HK-2 (cell line): ENCODE measurements around the gene DNAJC30.

Experiments
- DNase-seq: peaks from one replicate; pipeline ENCODE4 v3.0.0-alpha.2; 2018; ENCODE audit not compliant: unreplicated experiment

DNAJC30 gene

GRCh38 chr7:73647725-73648592 lies 35.3 kb downstream of the DNAJC30 start:
- peak; percentile 24 for DNase-seq

- no peak for DNase-seq
These were observed 36.2 kb downstream of the DNAJC30 start for GRCh38 chr7:73646785-73647724.

GRCh38 chr7:73645643-73646174 lies 37.5 kb downstream of the DNAJC30 start:
- no peak for DNase-seq

GRCh38 chr7:73644688-73645286 lies 38.5 kb downstream of the DNAJC30 start:
- no peak for DNase-seq

GRCh38 chr7:73642834-73643233 lies 40.4 kb downstream of the DNAJC30 start:
- DNase-seq: no peak

- no peak for DNase-seq
These were observed 44.3 kb downstream of the DNAJC30 start for GRCh38 chr7:73638911-73639310.

- DNase-seq: no peak
These were observed 47.6 kb downstream of the DNAJC30 start for GRCh38 chr7:73635428-73636200.

GRCh38 chr7:73633844-73634243 lies 49.4 kb downstream of the DNAJC30 start:
- no peak for DNase-seq

- no peak for DNase-seq
These were observed 49.9 kb downstream of the DNAJC30 start for GRCh38 chr7:73633323-73633722.

- no peak for DNase-seq
These were observed 51.7 kb downstream of the DNAJC30 start for GRCh38 chr7:73631558-73631957.
